ENCODE results near the gene DDX24.

DDX24 gene

GRCh38 chr14:94031161-94031882 lies 49.7 kb downstream of the DDX24 start:
- no peak for DNase-seq (ENCODE audit: low read depth in 3 of 3)

GRCh38 chr14:94030571-94030970 lies 50.4 kb downstream of the DDX24 start:
- DNase-seq (ENCODE audit: low read depth in 3 of 3), result no peak

GRCh38 chr14:94029671-94030203 lies 51.3 kb downstream of the DDX24 start:
- no peak for DNase-seq (ENCODE audit: low read depth in 3 of 3)

- DNase-seq (ENCODE audit: low read depth in 3 of 3), result no peak
Observed at GRCh38 chr14:94029265-94029664, 51.7 kb downstream of the DDX24 start.

GRCh38 chr14:94028450-94028826 lies 52.6 kb downstream of the DDX24 start:
- peak in 1 of 3 experiments; percentile 14 for DNase-seq (ENCODE audit: low read depth in 3 of 3)

GRCh38 chr14:94027566-94028449 lies 53.2 kb downstream of the DDX24 start:
- DNase-seq (ENCODE audit: low read depth in 3 of 3), result no peak

GRCh38 chr14:94026889-94027469 lies 54.0 kb downstream of the DDX24 start:
- DNase-seq (ENCODE audit: low read depth in 3 of 3), result no peak

GRCh38 chr14:94026173-94026888 lies 54.7 kb downstream of the DDX24 start, which contains the start of gene OTUB2:
OTUB2 (plus strand) TSS chr14:94026340; CDS start chr14:94026538, 198 bp downstream.
- DNase-seq (ENCODE audit: low read depth in 3 of 3), result peak; percentile 87 to 97 (median 95)

- DNase-seq (ENCODE audit: low read depth in 3 of 3), result no peak
Observed at GRCh38 chr14:94025720-94026119, 55.3 kb downstream of the DDX24 start.

GRCh38 chr14:94024549-94024948 lies 56.5 kb downstream of the DDX24 start:
- DNase-seq (ENCODE audit: low read depth in 3 of 3), result no peak

- no peak for DNase-seq (ENCODE audit: low read depth in 3 of 3)
Observed at GRCh38 chr14:94022532-94023411, 58.2 kb downstream of the DDX24 start.

- peak in 1 of 3 experiments; percentile 33 for DNase-seq (ENCODE audit: low read depth in 3 of 3)
Observed at GRCh38 chr14:94021416-94022157, 59.4 kb downstream of the DDX24 start.

GRCh38 chr14:94021001-94021400 lies 60.0 kb downstream of the DDX24 start:
- no peak for DNase-seq (ENCODE audit: low read depth in 3 of 3)

- DNase-seq (ENCODE audit: low read depth in 3 of 3), result no peak
Observed at GRCh38 chr14:94020267-94020666, 60.7 kb downstream of the DDX24 start.

GRCh38 chr14:94019329-94019728 lies 61.7 kb downstream of the DDX24 start:
- no peak for DNase-seq (ENCODE audit: low read depth in 3 of 3)

- no peak for DNase-seq (ENCODE audit: low read depth in 3 of 3)
Observed at GRCh38 chr14:94018308-94018707, 62.7 kb downstream of the DDX24 start.

GRCh38 chr14:94016446-94016976 lies 64.5 kb downstream of the DDX24 start:
- no peak for DNase-seq (ENCODE audit: low read depth in 3 of 3)

GRCh38 chr14:94015223-94015622 lies 65.8 kb downstream of the DDX24 start:
- no peak for DNase-seq (ENCODE audit: low read depth in 3 of 3)

- no peak for DNase-seq (ENCODE audit: low read depth in 3 of 3)
Observed at GRCh38 chr14:94014382-94014781, 66.6 kb downstream of the DDX24 start.

- DNase-seq (ENCODE audit: low read depth in 3 of 3), result no peak
Observed at GRCh38 chr14:94011795-94012194, 69.2 kb downstream of the DDX24 start.
